ENCODE measurements around the gene HDAC4.

DNA sequence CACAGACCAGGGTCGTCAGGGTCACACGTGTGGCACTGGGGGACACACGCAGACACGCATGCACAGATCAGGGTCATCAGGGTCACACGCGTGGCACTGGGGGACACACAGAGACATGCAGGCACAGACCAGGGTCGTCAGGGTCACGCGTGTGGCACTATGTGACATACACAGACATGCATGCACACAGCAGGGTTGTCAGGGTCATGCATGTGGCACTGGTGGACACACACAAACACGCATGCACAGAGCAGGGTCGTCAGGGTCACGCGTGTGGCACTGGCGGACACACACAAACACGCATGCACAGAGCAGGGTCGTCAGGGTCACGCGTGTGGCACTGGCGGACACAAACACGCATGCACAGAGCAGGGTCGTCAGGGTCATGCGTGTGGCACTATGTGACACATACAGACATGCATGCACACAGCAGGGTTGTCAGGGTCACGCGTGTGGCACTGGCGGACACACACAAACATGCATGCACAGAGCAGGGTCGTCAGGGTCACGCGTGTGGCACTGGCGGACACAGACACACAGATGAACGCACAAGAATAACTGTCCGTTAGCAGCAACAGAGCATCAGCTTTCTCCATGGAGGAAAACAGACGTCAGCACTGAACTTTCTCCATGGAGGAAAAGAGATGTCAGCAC, 34.9 kb downstream of the HDAC4 start:
- TF ChIP-seq CTCF (IDR thresholded peaks at IDR 0.05) (no peak), POLR2A (IDR thresholded peaks at IDR 0.05) (no peak)
